Activated T-helper 2 cell treated with anti-CD3 and anti-CD28 coated beads, Interferon-gamma antibody, Interleukin-2, Interleukin-4, amounts not matched to agents 10 μg/mL and 5 μg/mL and 100 μg/mL, durations not matched to agents 14 hours and 24 hours and 36 hours (primary cell): ENCODE measurements around the gene S100A3. TPM values are rescaled to one million over a fixed set of nuclear protein-coding genes. Genes with fewer than 3 reads are reported as not detected.

Experiments used
- DNase-seq: peaks from one replicate; pipeline ENCODE4 v3.0.0; 2021; ENCODE audit warnings: low spot score
- H3K27ac Mint-ChIP-seq: one replicate; pipeline ENCODE4 v1.8.0; 2021; ENCODE audit warnings: mixed read lengths
- H3K27me3 Mint-ChIP-seq: one replicate; pipeline ENCODE4 v1.8.0; 2021; ENCODE audit warnings: low read depth, mixed read lengths
- H3K36me3 Mint-ChIP-seq: one replicate; pipeline ENCODE4 v1.8.0; 2021; ENCODE audit warnings: low read depth, mixed read lengths
- H3K4me1 Mint-ChIP-seq: one replicate; pipeline ENCODE4 v1.8.0; 2021; ENCODE audit warnings: low read depth, mixed read lengths
- H3K4me3 Mint-ChIP-seq: one replicate; pipeline ENCODE4 v1.8.0; 2021; ENCODE audit warnings: low read depth, mild to moderate bottlenecking, moderate library complexity, mixed read lengths
- H3K9me3 Mint-ChIP-seq: one replicate; pipeline ENCODE4 v1.8.0; 2021; ENCODE audit warnings: mixed read lengths
- intact Hi-C: fragments of 100-400 bp; cut with micrococcal nuclease; formaldehyde crosslinking; loops from one replicate; pipeline ENCODE4 v1.15.1; 2023
- total RNA-seq: library from RNA; stranded (reverse); gene quantifications from 2 replicates; pipeline ENCODE4 v1.2.3, GENCODE V29; 2022

Gene S100A3
- total RNA-seq, 1 donor from 2014 or later, result not detected

- no peaks in the 10 kb centered on the region for H3K9me3 Mint-ChIP-seq
- H3K4me3 Mint-ChIP-seq, result peak overlapping the region; percentile 88
- peak overlapping the region; percentile 97 for H3K27ac Mint-ChIP-seq
- peaks cover 76% of the 10 kb centered on the region for H3K4me1 Mint-ChIP-seq
- intact Hi-C loops, result loop anchor here (2.0 to 10.0 kb wide), 2 partner anchors 89 to 421 kb away; partner anchors contain the start of genes CREB3L4 and SLC39A1
- no peak for DNase-seq
- peaks cover 29% of the 10 kb centered on the region for H3K36me3 Mint-ChIP-seq
- H3K27me3 Mint-ChIP-seq, result no peaks in the 10 kb centered on the region
Measured at GRCh38 chr1:153543736-153544135, 5.3 kb downstream of the S100A3 start.

- Mint-ChIP-seq H3K36me3 (peaks cover 29% of the 10 kb centered on the region), H3K27ac (peak overlapping the region; percentile 48), H3K4me3 (peak overlapping the region; percentile 88)
Measured at GRCh38 chr1:153542956-153543711, 5.9 kb downstream of the S100A3 start.

GRCh38 chr1:153541641-153542590 is 7.1 kb downstream of the S100A3 start:
- Mint-ChIP-seq H3K4me3 (no peak overlapping the region), H3K9me3 (no peaks in the 10 kb centered on the region), H3K27ac (peak overlapping the region; percentile 89), H3K4me1 (peaks cover 66% of the 10 kb centered on the region), H3K36me3 (peaks cover 29% of the 10 kb centered on the region), H3K27me3 (no peaks in the 10 kb centered on the region)
- intact Hi-C loops, result loop anchor here (10.0 kb wide), 1 partner anchor 423 kb away; the partner anchor contains the start of genes CREB3L4 and SLC39A1
- DNase-seq, result no peak

More at GRCh38 chr1:153542956-153543711, 5.9 kb downstream of the S100A3 start:
- H3K27me3 Mint-ChIP-seq, result no peaks in the 10 kb centered on the region
- intact Hi-C loops, result loop anchor here (10.0 kb wide), 1 partner anchor 422 kb away; the partner anchor contains the start of genes CREB3L4 and SLC39A1
- H3K4me1 Mint-ChIP-seq, result peaks cover 70% of the 10 kb centered on the region
- no peaks in the 10 kb centered on the region for H3K9me3 Mint-ChIP-seq
- no peak for DNase-seq

- Mint-ChIP-seq H3K9me3 (no peaks in the 10 kb centered on the region), H3K36me3 (peaks cover 33% of the 10 kb centered on the region), H3K27me3 (no peaks in the 10 kb centered on the region), H3K4me3 (peak within 1 kb of the TSS; percentile 56), H3K27ac (peak within 1 kb of the TSS; percentile 89), H3K4me1 (peaks cover 67% of the 10 kb centered on the region)
- DNase-seq, result peak; percentile 49
- intact Hi-C loops, result loop anchor here (10.0 kb wide), 1 partner anchor 424 kb away; the partner anchor contains the start of genes CREB3L4 and SLC39A1
Measured at GRCh38 chr1:153540394-153541361, 8.4 kb downstream of the S100A3 start, which contains the start of gene S100A5. Gene S100A5 (minus strand): TSS chr1:153540934. CDS start chr1:153540191, 743 bp downstream.

- intact Hi-C loops, result loop anchor here (10.0 kb wide), 1 partner anchor 425 kb away; the partner anchor contains the start of genes CREB3L4 and SLC39A1
- H3K9me3 Mint-ChIP-seq, result no peaks in the 10 kb centered on the region
- H3K36me3 Mint-ChIP-seq, result peaks cover 35% of the 10 kb centered on the region
- peak overlapping the region; percentile 41 for H3K4me3 Mint-ChIP-seq
- peaks cover 63% of the 10 kb centered on the region for H3K4me1 Mint-ChIP-seq
- H3K27me3 Mint-ChIP-seq, result no peaks in the 10 kb centered on the region
- DNase-seq, result no peak
- peak overlapping the region; percentile 89 for H3K27ac Mint-ChIP-seq
Measured at GRCh38 chr1:153539395-153540093, 9.5 kb downstream of the S100A3 start.

GRCh38 chr1:153538315-153538821 is 10.7 kb downstream of the S100A3 start:
- no peak overlapping the region for H3K4me3 Mint-ChIP-seq
- no peak for DNase-seq
- H3K4me1 Mint-ChIP-seq, result peaks cover 65% of the 10 kb centered on the region
- H3K27ac Mint-ChIP-seq, result peak overlapping the region; percentile 23
- H3K27me3 Mint-ChIP-seq, result no peaks in the 10 kb centered on the region
- H3K36me3 Mint-ChIP-seq, result peaks cover 33% of the 10 kb centered on the region
- H3K9me3 Mint-ChIP-seq, result no peaks in the 10 kb centered on the region
- intact Hi-C loops, result no loop called here

GRCh38 chr1:153537376-153537730 is 11.7 kb downstream of the S100A3 start:
- Mint-ChIP-seq H3K9me3 (no peaks in the 10 kb centered on the region), H3K27me3 (no peaks in the 10 kb centered on the region), H3K27ac (no peak overlapping the region), H3K4me3 (peak overlapping the region; percentile 10), H3K4me1 (peaks cover 64% of the 10 kb centered on the region), H3K36me3 (peaks cover 27% of the 10 kb centered on the region)
- DNase-seq, result no peak
- intact Hi-C loops, result no loop called here

GRCh38 chr1:153536671-153537375 is 12.2 kb downstream of the S100A3 start:
- Mint-ChIP-seq H3K27me3 (no peaks in the 10 kb centered on the region), H3K4me3 (peak overlapping the region; percentile 90), H3K9me3 (no peaks in the 10 kb centered on the region), H3K36me3 (peaks cover 27% of the 10 kb centered on the region), H3K27ac (peak overlapping the region; percentile 97), H3K4me1 (peaks cover 64% of the 10 kb centered on the region)
- DNase-seq, result no peak
- intact Hi-C loops, result loop anchor here (1.0 kb wide), 1 partner anchor 8 kb away; the partner anchor contains the start of gene S100A4

- Mint-ChIP-seq H3K4me1 (peaks cover 64% of the 10 kb centered on the region), H3K36me3 (peaks cover 24% of the 10 kb centered on the region), H3K4me3 (peak overlapping the region; percentile 90), H3K9me3 (no peaks in the 10 kb centered on the region), H3K27ac (peak overlapping the region; percentile 97), H3K27me3 (no peaks in the 10 kb centered on the region)
- peak; percentile 81 for DNase-seq
- intact Hi-C loops, result loop anchor here (1.0 kb wide), 1 partner anchor 9 kb away; the partner anchor contains the start of gene S100A4
Measured at GRCh38 chr1:153536012-153536670, 12.9 kb downstream of the S100A3 start.

GRCh38 chr1:153535242-153536011 is 13.6 kb downstream of the S100A3 start, which contains the start of gene S100A6:
Gene S100A6 (minus strand): TSS chr1:153535991. CDS start chr1:153535339, 652 bp downstream.
- H3K27ac Mint-ChIP-seq, result peak within 1 kb of the TSS; percentile 98
- H3K27me3 Mint-ChIP-seq, result no peaks in the 10 kb centered on the region
- peaks cover 62% of the 10 kb centered on the region for H3K4me1 Mint-ChIP-seq
- H3K4me3 Mint-ChIP-seq, result peak within 1 kb of the TSS; percentile 93
- peak; percentile 52 for DNase-seq
- intact Hi-C loops, result loop anchor here (1.0 kb wide), 1 partner anchor 10 kb away; the partner anchor contains the start of gene S100A4
- no peaks in the 10 kb centered on the region for H3K9me3 Mint-ChIP-seq
- peaks cover 24% of the 10 kb centered on the region for H3K36me3 Mint-ChIP-seq
